ENCODE measurements around the gene SLX9.

DNA sequence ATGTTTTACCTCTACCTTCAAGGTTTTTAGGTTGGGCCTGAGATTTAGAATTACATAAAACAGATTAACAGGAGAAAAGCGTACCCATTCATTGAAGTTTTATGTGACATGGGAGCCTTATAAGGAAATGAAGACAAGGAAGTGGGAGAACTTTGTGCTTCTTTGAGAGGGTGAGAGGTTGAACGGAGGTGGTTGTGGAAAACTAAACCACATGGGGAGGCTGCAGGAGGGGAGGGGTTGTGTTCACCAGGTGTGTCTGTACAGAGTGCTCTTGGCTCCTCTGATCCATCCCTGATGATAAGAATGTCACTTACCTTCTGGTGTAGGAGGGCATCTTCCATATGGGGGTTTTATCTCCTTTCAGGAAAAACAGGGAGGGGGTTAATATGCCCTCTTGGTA, 2.7 kb downstream of the SLX9 start:
- TF ChIP-seq EZH2phosphoT487 (IDR thresholded peaks at IDR 0.05; ENCODE audit: insufficient read depth, low read depth) (no peak), EZH2 (IDR thresholded peaks at IDR 0.05; ENCODE audit: insufficient read depth, poor library complexity, severe bottlenecking) (no peak)

All from GM23248 (cell line).